NCI-H345 treated with DMSO at 0.1 percent for 48 hours (cell line): ENCODE results near the gene ZNF195.
"Not testable (repeated sequence)": the region's sequence is repeated elsewhere in the genome, so short reads cannot be mapped to it uniquely, and the experiment has no call there.

Experiments used
- DNase-seq: peaks from one replicate; lab custom pipeline; 2025; ENCODE audit not compliant: unreplicated experiment; lab: John Stamatoyannopoulos, UW

The ZNF195 gene

DNA sequence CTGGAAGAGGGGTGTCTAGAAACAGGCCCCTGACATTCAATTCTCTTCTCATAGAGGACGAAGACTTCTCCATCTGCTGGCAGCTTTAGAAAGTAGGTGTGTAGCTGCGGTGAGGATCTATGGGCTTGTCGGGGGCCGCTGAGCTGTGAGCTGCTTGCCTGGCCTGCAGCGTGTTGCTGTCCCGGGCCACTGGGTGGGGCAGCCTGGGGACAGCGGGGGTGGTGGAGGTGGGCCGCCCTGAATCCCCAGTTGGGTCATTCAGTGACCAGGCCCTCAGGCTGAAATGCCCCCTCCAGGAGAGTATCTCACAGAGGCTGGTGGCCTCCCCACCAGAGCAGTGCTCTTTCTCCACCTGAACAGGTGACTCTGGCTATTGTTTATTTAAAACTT, 23.9 kb upstream of the ZNF195 start:
- not testable (repeated sequence) for DNase-seq

DNA sequence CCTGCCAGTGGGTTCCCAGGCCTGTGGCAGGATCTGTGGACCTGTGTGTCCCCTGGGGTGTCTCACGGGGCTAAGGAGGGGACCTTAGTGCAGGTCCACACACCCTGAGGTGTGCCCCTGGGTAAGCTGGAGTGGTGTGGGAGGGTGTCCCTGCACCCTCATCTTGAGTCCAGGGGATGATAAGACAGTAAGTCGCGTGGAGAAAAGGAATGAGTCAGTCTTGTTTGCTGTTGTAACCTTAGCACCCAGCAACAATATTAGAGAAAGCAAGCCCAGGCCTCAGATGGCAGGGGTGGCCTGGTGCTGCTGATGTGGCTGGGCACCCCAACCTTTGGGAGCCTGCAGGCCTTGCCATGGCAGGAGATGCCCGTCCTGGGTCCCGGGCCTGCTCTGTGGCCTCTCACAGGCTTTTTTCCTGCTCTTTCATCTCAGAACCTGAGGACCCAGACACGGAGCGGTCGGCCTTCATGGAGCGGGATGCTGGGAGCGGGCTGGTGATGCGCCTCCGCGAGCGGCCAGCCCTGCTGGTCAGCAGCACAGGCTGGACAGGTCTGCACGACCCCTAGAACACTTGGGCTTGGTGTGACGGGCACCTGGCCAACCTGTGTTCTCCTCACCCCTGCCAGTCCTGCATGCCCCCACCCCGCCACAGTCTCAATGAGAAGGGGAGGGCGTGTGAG, 23.4 kb upstream of the ZNF195 start:
- not testable (repeated sequence) for DNase-seq

DNA sequence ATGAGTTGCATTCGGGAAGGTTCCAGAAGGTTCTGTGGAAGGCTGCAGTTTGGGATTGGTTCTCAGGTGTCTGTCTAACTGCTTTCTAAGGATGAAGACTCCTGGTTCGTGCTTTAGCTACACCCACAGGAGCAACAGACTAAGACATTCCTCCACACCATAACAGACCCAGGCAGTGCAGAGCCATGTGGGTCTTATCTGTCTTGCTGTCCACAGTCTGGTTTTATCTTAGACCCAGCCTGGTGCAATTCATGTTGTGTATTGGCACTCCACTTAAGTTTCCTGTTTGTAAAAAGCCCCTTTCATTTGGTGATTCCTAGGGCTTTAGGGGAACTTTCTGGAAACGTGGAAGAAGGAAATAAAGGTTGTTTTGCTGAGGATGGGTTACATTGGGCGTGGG, 22.1 kb upstream of the ZNF195 start:
- DNase-seq, result not testable (repeated sequence)

DNA sequence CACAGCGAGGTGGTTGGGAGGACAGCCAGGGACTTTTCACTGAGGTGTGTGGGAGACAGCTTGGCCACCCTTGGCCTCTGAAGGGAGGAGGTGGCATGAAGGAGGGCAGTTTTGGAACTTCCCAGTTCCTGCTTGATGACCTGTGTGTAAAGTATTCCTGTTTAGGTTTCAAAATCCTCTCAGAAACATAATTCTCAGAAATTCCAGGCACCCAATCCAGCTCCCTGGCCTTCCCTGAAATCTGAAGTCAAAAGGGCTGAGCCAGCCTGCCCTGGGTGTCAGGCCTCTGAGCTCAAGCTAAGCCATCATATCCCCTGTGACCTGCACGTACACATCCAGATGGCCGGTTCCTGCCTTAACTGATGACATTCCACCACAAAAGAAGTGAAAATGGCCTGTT, 19.6 kb upstream of the ZNF195 start:
- not testable (repeated sequence) for DNase-seq

DNA sequence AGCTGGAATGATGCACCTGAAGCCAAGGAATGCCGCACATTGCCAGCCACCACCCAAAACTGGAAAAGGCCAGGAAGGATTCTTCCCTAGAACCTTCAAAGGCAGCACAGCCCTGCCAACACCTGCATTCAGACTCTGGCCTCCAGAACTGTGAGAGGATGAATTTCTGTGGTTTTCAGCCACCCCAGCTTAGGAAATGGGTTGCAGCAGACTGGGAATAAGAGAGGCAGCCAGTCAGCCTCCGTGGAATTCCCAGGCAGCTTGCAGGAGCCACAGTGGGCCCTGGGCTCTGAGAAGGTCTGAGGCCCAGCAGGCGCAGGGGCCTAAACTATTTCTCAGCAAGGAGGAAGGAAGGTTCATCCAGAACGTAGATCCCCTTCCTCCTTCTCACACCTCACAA, 19.2 kb upstream of the ZNF195 start:
- DNase-seq, result not testable (repeated sequence)

DNA sequence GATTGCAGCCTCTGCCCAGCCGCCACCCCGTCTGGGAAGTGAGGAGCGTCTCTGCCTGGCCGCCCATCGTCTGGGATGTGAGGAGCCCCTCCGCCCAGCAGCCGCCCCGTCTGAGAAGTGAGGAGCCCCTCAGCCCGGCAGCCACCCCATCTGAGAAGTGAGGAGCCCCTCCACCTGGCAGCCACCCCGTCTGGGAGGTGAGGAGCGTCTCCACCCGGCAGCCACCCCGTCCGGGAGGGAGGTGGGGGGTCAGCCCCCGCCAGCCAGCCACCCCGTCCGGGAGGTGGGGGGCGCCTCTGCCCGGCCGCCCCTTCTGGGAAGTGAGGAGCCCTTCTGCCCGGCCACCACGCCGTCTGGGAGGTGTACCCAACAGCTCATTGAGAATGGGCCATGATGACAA, 18.3 kb upstream of the ZNF195 start:
- not testable (repeated sequence) for DNase-seq

DNA sequence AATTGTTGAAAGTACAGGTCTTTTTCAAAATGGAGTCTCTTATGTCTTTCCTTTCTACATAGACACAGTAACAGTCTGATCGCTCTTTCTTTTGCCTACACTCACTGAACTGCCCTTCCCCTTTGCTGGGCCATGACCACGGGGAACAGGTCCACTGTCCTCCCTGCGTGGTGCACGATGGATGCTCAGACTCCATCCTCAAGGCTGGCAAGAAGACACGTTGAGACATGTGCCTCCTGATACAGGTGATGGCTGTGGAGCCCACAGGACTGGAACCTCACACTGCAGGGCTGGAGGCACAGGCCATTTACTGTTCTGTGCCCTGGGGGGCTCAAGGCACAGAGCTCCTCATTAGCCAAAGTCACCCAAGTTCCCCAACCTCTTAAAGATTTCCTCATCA, 16.5 kb upstream of the ZNF195 start:
- not testable (repeated sequence) for DNase-seq

DNA sequence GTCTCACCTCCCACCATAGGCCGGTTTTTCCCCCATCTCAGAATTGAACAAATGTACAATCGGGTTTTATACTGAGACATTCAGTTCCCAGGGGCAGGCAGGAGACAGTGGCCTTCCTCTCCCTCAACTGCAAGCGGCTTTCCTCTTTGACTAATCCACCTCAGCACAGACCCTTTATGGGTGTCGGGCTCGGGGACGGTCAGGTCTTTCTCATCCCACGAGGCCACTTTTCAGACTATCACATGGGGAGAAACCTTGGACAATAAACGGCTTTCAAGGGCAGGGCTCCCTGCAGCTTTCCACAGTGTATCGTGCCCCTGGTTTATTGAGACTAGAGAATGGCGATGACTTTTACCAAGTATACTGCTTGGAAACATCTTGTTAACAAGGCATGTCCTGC, 16.0 kb upstream of the ZNF195 start:
- not testable (repeated sequence) for DNase-seq

DNA sequence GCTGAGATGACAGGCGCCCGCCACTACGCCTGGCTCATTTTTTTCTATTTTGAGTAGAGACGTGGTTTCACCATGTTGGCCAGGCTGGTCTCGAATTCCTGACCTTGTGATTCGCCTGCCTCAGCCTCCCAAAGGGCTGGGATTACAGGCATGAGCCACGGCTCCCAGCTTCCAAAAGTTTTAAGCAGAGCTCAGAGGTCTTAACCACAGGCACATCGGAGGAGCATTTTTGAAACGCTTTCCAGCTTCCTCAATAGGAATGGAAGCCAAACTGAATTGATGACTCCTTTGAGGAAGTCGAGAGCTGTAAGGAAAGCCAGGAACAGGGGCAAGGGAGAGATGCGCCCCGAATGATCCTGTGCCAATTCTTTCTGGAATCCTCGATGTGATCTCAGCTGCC, 14.5 kb upstream of the ZNF195 start:
- DNase-seq, result not testable (repeated sequence)

DNA sequence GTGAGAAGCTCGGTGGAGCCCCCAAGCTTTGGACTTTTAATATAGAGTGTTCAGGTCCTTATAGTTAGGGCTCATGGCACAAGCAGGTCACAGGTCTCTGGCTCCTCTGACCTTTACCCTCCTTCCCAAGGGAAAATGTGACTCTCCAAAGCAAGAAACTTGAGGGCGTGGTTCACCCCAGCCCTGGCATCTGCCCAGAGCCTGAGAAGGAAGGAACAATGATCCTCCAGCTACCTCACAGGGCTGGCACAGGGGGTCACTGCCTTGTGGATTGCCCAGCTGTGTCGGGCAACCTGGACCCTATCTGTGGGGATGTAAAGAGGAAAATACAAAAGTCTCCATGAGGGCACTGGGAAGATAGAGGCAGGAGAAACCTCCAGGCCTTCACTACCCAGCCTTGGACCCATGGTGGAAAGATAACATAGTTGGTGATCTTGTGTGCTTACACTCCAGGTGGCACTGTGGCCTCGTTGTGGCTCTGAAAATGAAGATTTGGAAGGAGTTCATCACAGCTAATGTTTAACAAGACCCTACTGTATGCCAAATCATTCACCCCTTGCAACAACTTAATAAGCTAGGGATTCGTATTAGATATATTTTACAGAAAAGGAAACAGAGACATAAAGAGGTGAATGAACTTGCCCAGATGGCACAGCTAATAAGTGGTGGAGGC, 3.8 kb upstream of the ZNF195 start:
- DNase-seq, result no peak

DNA sequence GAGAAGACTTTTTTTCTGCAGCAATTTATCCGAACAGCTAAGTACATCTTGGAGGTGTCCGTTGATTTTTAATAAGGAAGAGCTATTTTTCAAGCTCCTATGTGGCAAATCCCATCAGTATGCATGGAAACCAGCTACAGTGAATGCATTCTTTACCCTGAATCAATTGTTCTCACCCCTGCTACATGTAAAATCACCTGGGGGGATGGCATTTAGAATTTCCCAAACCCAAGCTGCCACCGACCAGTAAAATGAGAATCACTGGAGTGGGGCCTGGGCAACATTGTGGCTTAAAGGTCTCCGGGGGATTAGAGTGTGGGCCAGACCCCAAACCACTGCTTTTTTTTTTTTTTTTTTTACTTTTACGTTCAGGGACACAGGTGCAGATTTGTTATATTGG, 2.8 kb upstream of the ZNF195 start:
- no peak for DNase-seq

DNA sequence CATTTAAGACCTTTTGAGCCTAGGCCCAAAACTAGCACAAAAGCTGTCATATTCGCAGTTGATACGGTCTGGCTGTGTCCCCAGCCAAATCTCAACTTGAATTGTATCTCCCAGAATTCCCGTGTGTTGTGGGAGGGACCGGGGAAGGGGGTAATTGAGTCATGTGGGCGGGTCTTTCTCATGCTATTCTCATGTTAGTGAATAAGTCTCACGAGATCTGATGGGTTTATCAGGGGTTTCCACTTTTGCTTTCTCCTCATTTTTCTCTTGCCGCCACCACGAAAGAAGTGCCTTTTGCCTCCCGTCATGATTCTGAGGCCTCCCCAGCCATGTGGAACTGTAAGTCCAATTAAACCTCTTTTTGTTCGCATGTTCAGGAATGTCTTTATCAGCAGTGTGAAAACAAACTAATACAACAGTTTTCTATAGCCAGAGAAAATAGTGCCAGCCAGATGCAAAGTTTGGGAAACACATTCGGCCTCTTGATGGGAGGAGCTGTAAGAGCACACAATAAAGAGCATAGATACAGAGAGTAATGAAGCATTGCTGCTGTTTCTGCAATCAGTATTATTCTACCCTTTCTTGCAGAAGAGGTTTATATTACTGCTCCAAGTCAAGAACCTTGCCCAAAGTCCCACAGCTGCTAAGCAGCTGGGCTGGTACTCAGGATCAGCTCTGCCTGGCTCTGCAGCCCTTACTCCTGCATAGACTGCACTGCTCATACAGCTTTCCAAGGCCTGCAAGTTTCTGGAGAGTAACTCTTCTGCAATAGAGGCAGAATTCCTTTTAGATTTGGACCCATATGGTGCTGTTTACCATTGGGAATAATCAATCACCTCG, 2.0 kb upstream of the ZNF195 start:
- no peak for DNase-seq

DNA sequence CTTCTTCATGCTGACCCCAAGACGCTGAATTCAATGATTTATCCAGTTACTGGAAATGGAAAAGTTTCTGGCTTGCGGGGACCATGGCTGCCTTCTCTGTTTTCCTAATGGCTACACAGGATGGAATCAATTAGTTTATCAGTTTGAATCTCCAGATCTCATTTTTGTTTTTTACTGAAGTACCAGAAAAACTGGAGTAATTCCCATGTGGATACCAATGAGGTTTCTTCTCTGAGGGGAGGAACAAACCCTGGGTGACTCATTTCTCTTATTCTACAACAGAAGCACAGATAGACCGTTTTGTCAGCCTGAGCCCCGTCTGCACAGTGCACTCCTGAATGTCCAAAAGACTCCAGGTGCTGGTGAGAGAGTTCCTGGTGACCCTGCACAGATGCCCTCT, 3.4 kb downstream of the ZNF195 start:
- no peak for DNase-seq

DNA sequence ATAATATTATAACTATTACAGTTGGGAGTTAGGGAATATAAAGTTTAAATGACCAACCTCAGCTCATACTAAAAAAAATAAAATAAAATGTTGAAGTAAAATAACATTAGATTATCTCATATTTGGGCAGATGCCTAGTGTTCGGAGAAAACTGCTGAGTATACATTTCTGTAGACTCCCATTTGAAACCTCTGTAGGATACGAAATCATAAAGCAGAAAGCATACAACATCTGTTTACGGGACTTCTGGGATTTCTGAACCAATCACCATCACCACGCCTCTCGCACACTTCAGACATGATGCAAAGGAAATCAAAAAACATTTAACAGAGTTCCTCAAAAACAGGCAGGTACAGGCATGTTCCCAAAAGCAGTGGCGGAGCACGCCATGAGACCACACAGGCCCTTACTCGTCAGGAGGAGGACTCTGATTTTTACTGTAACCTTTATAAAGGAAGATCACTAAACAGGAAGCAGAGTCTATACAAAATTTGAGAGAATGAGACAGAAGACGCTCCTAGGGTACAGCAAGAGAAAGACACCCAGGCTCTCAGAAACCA, 8.6 kb downstream of the ZNF195 start:
- no peak for DNase-seq

DNA sequence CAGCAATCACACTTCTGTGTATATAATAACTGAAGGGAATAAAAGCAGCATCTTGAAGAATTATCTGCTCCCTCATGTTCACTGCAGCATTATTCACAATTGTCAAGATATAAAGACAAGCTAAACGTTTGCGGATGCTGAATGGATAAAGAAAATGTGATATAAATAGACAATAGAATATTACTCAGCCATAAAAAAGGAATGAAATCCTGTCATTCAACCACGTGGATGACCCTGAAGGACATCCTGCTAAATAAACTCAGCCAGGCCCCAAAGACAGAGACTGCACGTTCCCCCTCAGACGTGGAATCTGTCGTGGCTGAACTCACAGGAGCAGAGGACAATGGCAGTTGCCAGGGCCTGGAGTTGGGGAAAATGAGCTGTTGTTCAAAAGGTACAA, 9.6 kb downstream of the ZNF195 start:
- no peak for DNase-seq

DNA sequence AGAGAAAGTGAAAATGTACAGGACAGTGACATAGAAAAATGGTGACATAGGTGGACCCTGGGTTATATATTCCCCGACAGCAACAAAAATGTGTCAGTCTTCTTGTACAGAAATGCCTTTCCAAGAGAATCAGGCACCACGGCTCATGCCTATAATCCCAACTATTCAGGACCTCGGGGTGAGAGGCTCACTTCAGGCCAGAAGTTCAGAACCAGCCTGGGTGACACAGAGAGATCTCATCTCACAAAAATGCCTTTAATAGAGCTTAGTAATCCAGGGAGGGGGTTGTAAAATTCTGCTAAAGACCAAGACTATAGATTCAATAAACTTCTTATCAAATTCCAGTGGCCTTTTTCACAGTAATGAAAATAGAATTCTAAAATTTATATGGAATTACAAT, 10.7 kb downstream of the ZNF195 start:
- no peak for DNase-seq

DNA sequence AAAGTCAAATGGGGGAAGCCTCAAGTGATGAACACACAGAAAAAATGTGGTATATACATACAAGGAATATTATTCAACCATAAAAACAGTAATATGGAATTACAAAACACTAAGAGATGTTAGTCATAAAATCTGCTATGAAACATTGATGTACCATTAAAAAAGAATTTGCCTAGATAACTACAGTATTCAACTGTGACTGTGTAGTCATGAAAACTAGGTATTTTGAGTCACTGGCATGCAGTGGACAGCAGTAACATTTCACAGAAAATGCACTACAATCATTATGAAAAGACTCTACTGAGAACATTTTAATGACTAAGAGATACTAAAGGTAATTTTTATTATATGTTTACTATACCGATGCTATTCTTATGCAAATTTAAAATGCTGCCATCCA, 11.7 kb downstream of the ZNF195 start:
- DNase-seq, result no peak

DNA sequence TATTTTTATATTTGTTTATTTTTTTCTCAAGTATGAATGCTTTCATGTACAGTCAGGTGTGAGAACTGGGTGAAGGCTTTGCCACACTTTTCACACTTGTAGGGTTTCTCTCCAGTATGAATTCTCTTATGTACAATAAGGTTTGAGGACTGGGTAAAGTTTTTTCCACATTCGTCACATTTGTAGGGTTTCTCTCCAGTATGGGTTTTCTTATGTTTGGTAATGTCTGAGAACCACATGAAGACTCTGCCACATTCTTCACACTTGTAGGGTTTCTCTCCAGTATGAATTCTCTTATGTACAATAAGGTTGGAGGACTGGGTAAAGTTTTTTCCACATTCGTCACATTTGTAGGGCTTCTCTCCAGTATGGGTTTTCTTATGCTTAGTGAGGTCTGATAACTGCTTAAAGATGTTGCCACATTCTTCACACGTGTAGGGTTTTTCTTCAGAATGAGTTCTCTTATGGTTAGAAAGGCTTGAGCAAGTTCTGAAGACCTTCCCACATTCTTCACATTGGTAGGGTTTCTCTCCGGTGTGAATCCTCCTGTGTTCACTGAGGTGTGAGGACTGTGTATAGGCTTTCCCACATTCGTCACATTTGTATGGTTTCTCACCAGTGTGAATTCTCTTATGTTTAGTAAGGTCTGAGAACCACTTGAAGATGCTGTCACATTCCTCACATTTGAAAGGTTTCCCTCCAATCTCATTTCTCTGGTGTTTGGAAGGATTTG, 19.7 kb downstream of the ZNF195 start:
- DNase-seq, result no peak

DNA sequence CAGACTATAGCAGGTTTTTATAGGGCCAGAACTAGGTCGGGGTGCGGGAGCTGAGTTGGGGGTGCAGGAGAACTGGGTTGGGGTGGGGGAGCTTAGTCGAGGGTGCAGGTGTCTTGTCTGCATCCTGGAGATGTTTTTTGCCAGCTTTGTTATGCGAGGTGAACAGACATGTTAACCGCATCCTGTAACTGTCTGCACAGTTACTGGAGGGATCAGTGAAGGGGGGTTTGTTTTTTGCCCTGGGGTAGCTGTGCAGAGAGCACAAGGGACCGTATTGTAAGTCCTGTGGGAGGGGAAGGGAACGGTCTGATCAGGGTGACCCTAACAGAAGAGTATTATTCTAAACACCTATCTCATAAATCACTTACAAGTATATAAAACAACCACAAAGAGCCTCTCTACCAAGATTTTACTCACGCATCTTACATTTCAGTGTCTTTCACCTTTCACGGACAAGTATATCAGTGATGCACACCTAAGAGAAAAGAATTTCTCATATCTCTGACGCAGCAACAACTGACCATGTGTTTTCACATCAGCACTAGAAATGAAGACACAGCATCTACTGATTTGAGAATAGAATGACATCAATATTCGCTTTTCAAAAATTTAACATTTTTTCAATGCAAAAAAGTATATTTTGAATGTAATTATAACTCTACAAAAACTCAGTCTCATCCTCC, 20.8 kb downstream of the ZNF195 start:
- DNase-seq, result no peak

DNA sequence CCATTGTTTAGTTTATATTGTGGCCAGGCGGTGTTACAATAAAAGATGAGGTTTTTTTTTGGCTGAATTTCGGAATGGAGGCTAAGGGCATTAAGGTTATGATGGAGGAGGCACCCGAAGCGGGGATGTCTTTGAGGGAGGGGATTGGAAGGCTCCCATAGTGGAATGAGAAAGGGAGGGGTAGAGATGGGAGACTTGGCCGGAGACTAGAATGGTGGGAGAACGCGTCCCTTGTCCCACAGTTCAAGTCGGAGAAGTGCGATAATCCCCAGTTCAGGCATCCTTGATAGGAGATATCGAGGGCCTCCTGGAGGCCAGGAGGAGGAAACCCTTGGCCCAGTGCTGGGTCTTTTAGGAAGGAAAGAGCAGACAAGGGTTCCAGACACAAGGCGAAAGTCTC, 21.6 kb downstream of the ZNF195 start:
- no peak for DNase-seq
